Measurements from ENCODE around the gene GET3.
A peak's percentile ranks its signal among the peaks of the same experiment; 100 is the strongest.

GET3 gene

GRCh38 chr19:12784394-12784870 is 47.1 kb downstream of the GET3 start:
- Histone ChIP-seq H3K4me1 (ENCODE audit: control insufficient read depth, insufficient read depth, low read length) (peaks cover 78% of the 10 kb centered on the region), H3K9ac (ENCODE audit: low read depth, low read length) (peak overlapping the region; percentile 0), H3K4me2 (ENCODE audit: low read length) (no peak overlapping the region), H3K36me3 (ENCODE audit: insufficient read depth, low read length) (no peaks in the 10 kb centered on the region), H3K9me3 (replicated peaks; ENCODE audit: low read length) (no peaks in the 10 kb centered on the region), H3K27me3 (ENCODE audit: control insufficient read depth, insufficient read depth, low read length) (no peaks in the 10 kb centered on the region), H3K4me3 (ENCODE audit: low read length) (no peak overlapping the region)

DNA sequence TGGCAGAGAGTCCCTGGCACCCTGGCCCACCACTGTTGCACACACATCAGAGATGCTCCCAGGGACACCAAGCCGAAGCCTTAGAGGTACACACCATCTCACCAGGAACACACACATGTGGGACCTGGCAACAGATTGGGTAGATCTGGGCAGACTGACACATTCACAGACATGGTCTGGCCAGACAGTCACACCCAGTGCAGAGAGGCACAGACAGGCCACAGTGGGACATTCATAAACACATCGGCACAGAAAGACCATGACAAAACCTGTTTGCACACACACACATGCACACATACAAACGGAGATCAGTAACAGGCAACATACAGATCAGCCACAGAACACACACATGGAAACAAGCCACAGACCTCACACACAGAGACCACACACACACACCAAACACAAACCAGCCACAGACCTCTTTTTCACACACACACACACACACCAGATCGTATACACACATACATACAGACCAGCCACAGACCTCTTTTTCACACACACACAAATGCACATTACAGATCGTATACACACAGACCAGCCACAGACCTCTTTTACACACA is 47.7 kb downstream of the GET3 start:
- H3K4me1 ChIP-seq (ENCODE audit: control insufficient read depth, insufficient read depth, low read length) = peaks cover 73% of the 10 kb centered on the region
- H3K4me3 ChIP-seq (ENCODE audit: low read length) = no peak overlapping the region
- H3K9ac ChIP-seq (ENCODE audit: low read depth, low read length) = peak overlapping the region; percentile 61
- no peaks in the 10 kb centered on the region for H3K9me3 ChIP-seq (replicated peaks; ENCODE audit: low read length)
- no peak overlapping the region for H3K4me2 ChIP-seq (ENCODE audit: low read length)
- H3K36me3 ChIP-seq (ENCODE audit: insufficient read depth, low read length) = no peaks in the 10 kb centered on the region
- H3K27me3 ChIP-seq (ENCODE audit: control insufficient read depth, insufficient read depth, low read length) = no peaks in the 10 kb centered on the region

DNA sequence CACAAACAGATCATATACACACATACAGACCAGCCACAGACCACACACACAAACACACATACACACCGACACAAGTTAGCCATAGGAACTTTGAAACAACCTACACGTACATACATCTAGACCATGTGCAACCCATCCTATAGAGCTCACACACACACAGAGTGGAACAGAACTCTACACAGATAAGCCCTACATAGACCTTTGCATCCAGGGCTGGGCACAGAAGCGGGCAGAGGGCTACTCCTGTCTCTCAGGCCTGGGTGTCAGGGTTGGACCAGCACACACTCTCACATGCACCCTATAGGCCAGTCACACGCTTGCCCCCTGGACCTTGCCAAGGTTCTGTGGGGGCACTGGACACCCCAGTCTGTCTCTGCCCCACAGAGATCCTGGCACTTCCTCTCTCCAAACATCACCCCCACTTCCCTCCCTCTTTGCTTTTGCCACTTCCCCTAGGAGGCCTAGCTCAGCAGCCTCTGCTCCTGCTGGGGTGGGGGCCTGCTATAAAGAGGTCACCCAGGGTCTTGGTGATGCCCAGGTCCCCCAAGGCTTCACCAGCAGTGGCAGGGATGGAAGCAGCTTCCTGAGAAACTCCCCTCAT is 48.2 kb downstream of the GET3 start:
- no peaks in the 10 kb centered on the region for H3K27me3 ChIP-seq (ENCODE audit: control insufficient read depth, insufficient read depth, low read length)
- H3K9ac ChIP-seq (ENCODE audit: low read depth, low read length) = peak overlapping the region; percentile 61
- no peaks in the 10 kb centered on the region for H3K9me3 ChIP-seq (replicated peaks; ENCODE audit: low read length)
- peaks cover 75% of the 10 kb centered on the region for H3K4me1 ChIP-seq (ENCODE audit: control insufficient read depth, insufficient read depth, low read length)
- no peaks in the 10 kb centered on the region for H3K36me3 ChIP-seq (ENCODE audit: insufficient read depth, low read length)
- peak overlapping the region; percentile 33 for H3K4me2 ChIP-seq (ENCODE audit: low read length)
- H3K4me3 ChIP-seq (ENCODE audit: low read length) = no peak overlapping the region

DNA sequence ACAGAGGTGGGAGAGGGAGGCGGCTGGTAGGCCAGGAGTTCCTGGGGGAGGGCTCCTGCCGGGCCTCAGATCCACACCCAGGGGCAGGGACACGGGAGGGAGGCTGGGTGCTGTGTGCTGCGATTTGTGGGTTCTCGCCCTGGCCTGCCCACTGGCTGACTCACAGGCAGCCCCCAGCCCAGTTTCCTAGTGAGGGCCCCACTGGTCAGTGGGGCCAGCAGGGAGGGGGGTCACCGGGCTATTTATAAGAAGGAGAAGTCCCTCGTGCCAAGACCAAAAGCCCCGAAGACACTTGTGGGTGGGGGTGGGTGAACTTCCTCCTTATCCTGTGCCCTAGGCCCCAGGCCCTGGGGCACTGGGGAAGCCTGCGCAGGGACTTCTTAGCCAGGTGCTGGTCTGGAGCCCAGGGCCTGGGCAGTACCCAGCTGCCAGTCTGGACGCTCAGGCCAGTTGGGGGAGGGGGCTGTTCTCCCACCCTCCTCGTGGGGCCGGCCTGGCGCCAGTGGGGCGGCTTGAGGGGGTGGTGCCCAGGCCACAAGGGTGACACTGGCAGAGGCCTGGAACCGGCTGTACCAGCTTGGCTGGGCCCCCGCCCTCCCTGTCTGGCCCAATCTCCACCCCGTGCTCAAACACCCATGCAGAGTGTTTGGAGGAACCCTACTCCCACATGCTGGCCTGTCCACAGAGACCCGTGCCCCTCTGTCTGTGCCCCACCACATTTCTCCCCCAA is 49.0 kb downstream of the GET3 start:
- H3K36me3 ChIP-seq (ENCODE audit: insufficient read depth, low read length) = no peaks in the 10 kb centered on the region
- H3K9me3 ChIP-seq (replicated peaks; ENCODE audit: low read length) = no peaks in the 10 kb centered on the region
- H3K4me2 ChIP-seq (ENCODE audit: low read length) = peak overlapping the region; percentile 33
- peak overlapping the region; percentile 61 for H3K9ac ChIP-seq (ENCODE audit: low read depth, low read length)
- H3K27me3 ChIP-seq (ENCODE audit: control insufficient read depth, insufficient read depth, low read length) = no peaks in the 10 kb centered on the region
- no peak overlapping the region for H3K4me3 ChIP-seq (ENCODE audit: low read length)
- peaks cover 81% of the 10 kb centered on the region for H3K4me1 ChIP-seq (ENCODE audit: control insufficient read depth, insufficient read depth, low read length)

GRCh38 chr19:12786952-12787351 is 49.7 kb downstream of the GET3 start:
- Histone ChIP-seq H3K9me3 (replicated peaks; ENCODE audit: low read length) (no peaks in the 10 kb centered on the region), H3K9ac (ENCODE audit: low read depth, low read length) (peak overlapping the region; percentile 61), H3K4me2 (ENCODE audit: low read length) (peak overlapping the region; percentile 33), H3K4me1 (ENCODE audit: control insufficient read depth, insufficient read depth, low read length) (peaks cover 79% of the 10 kb centered on the region), H3K27me3 (ENCODE audit: control insufficient read depth, insufficient read depth, low read length) (no peaks in the 10 kb centered on the region), H3K4me3 (ENCODE audit: low read length) (no peak overlapping the region), H3K36me3 (ENCODE audit: insufficient read depth, low read length) (no peaks in the 10 kb centered on the region)

DNA sequence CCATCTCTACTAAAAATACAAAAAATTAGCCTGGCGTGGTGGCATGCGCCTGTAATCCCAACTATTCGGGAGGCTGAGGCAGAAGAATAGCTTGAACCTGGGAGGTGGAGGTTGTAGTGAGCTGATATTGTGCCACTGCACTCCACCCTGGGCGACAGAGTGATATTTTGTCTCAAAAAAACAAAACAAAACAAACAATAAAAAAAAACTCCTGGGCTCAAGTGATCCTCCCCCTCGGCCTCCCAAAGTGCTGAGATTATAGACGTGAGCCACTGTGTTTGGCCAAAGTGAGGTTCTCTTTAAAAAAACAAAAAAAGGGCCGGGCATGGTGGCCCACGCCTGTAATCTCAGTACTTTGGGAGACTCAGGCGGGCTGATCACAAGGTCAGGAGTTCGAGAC is 50.2 kb downstream of the GET3 start:
- H3K9ac ChIP-seq (ENCODE audit: low read depth, low read length) = no peak overlapping the region
- H3K4me2 ChIP-seq (ENCODE audit: low read length) = no peak overlapping the region
- H3K4me3 ChIP-seq (ENCODE audit: low read length) = no peak overlapping the region
- H3K27me3 ChIP-seq (ENCODE audit: control insufficient read depth, insufficient read depth, low read length) = no peaks in the 10 kb centered on the region
- no peaks in the 10 kb centered on the region for H3K9me3 ChIP-seq (replicated peaks; ENCODE audit: low read length)
- peaks cover 74% of the 10 kb centered on the region for H3K4me1 ChIP-seq (ENCODE audit: control insufficient read depth, insufficient read depth, low read length)
- peaks cover 3% of the 10 kb centered on the region for H3K36me3 ChIP-seq (ENCODE audit: insufficient read depth, low read length)

DNA sequence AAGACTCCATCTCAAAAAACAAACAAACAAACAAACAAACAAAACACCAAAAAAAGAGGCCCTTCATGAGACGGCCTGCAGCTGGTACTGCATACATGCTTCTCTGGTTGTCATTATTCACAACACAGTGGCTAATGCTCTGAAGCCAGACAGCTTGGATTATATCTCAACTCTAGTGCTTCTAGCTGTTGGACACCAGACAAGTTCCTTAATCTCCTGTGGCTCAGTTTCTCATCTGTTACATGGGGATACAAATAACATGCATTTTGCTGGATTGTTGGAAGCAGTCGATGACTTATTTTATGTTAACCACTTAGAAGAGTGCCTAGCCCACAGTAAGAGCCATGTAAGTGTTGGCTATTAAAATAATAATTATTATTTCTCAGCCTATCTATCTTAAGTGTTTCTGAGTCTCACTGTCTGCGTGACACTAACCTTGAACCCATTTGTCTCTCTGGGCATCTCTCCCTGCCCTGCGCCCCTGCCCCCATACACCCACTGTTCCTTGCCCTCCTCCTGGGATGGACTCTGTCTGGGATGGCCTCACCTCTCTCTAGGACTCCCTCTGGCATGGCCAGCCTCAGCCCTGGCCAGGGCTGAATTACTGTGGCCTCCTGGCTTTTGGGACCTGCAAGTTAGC is 50.9 kb downstream of the GET3 start:
- H3K27me3 ChIP-seq (ENCODE audit: control insufficient read depth, insufficient read depth, low read length) = no peaks in the 10 kb centered on the region
- peak overlapping the region; percentile 98 for H3K9ac ChIP-seq (ENCODE audit: low read depth, low read length)
- peak overlapping the region; percentile 91 for H3K4me2 ChIP-seq (ENCODE audit: low read length)
- no peaks in the 10 kb centered on the region for H3K9me3 ChIP-seq (replicated peaks; ENCODE audit: low read length)
- peaks cover 68% of the 10 kb centered on the region for H3K4me1 ChIP-seq (ENCODE audit: control insufficient read depth, insufficient read depth, low read length)
- peak overlapping the region; percentile 69 for H3K4me3 ChIP-seq (ENCODE audit: low read length)
- peaks cover 10% of the 10 kb centered on the region for H3K36me3 ChIP-seq (ENCODE audit: insufficient read depth, low read length)

DNA sequence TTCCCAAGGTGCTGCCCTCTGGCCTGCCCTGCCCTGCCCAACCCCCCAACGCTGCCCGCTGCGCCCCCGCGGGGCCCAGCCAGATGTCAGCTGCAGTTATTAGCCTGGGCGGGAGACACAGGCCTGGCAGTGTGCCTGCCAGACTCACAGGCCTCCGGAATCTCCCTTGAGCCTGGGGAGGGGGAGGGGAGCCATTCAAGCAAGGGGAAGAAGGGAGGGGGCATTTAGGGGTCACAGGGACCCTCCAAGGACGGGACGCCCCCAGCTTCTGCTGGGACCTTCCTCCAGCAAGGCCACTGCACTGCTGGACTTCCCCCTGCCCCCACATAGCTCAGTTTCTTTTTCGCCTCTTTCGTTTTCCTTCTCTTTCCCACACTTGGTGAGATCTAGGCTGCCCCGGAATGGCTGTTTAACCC is 51.4 kb downstream of the GET3 start:
- peak overlapping the region; percentile 98 for H3K9ac ChIP-seq (ENCODE audit: low read depth, low read length)
- peak overlapping the region; percentile 69 for H3K4me3 ChIP-seq (ENCODE audit: low read length)
- no peaks in the 10 kb centered on the region for H3K9me3 ChIP-seq (replicated peaks; ENCODE audit: low read length)
- H3K4me1 ChIP-seq (ENCODE audit: control insufficient read depth, insufficient read depth, low read length) = peaks cover 62% of the 10 kb centered on the region
- H3K36me3 ChIP-seq (ENCODE audit: insufficient read depth, low read length) = peaks cover 10% of the 10 kb centered on the region
- H3K4me2 ChIP-seq (ENCODE audit: low read length) = peak overlapping the region; percentile 91
- no peaks in the 10 kb centered on the region for H3K27me3 ChIP-seq (ENCODE audit: control insufficient read depth, insufficient read depth, low read length)

DNA sequence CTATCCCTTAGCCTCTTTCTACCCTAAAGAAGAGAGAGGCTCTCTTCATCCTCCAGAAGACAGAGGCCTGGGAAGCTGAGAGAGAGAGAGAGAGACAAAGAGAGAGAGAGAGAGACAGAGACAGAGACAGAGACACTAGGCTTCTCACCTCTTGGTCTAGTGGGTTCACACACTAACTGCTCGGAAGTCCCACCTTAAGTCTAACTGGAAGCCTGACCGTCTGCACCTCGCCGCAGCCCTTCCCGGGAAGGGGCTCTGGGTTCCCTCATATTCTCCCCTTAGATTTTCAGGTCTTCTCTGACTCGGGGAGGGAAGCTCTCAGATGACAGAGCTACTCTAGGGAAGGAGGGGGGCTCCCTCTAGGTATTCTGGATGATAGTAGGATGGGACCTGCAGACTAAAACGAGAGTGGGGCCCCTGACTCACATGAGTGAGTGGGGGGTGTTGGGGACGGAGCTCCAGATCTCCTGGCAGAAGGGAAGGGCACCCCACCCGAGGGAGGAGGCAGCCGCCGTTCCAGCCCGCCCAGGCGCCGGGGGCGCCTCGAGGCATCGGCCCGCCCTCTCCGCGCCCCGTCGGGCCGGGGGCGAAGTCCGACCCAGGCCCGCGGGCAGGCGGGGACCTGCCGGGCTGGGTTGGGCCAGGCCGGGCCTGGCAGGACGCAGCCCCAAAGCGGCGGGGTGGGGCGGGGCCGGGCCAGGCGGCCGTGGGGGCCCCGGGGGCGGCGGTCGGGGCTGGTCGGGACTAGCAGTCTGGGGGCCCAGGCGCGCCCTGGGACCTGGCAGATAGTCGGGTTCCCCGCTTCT is 52.0 kb downstream of the GET3 start:
- H3K4me2 ChIP-seq (ENCODE audit: low read length) = peak overlapping the region; percentile 91
- H3K36me3 ChIP-seq (ENCODE audit: insufficient read depth, low read length) = peaks cover 10% of the 10 kb centered on the region
- no peaks in the 10 kb centered on the region for H3K9me3 ChIP-seq (replicated peaks; ENCODE audit: low read length)
- no peaks in the 10 kb centered on the region for H3K27me3 ChIP-seq (ENCODE audit: control insufficient read depth, insufficient read depth, low read length)
- peak overlapping the region; percentile 98 for H3K9ac ChIP-seq (ENCODE audit: low read depth, low read length)
- peak overlapping the region; percentile 69 for H3K4me3 ChIP-seq (ENCODE audit: low read length)
- peaks cover 63% of the 10 kb centered on the region for H3K4me1 ChIP-seq (ENCODE audit: control insufficient read depth, insufficient read depth, low read length)

GRCh38 chr19:12789904-12790619 is 52.8 kb downstream of the GET3 start:
- Histone ChIP-seq H3K4me2 (ENCODE audit: low read length) (peak overlapping the region; percentile 91), H3K36me3 (ENCODE audit: insufficient read depth, low read length) (peaks cover 10% of the 10 kb centered on the region), H3K9me3 (replicated peaks; ENCODE audit: low read length) (no peaks in the 10 kb centered on the region), H3K4me1 (ENCODE audit: control insufficient read depth, insufficient read depth, low read length) (peaks cover 59% of the 10 kb centered on the region), H3K27me3 (ENCODE audit: control insufficient read depth, insufficient read depth, low read length) (no peaks in the 10 kb centered on the region), H3K9ac (ENCODE audit: low read depth, low read length) (peak overlapping the region; percentile 98), H3K4me3 (ENCODE audit: low read length) (peak overlapping the region; percentile 69)

Data from skeletal muscle satellite cell (primary cell).